Ovary (tissue), 9 donors: ENCODE results near the gene GPR3. TPM values are rescaled to one million over a fixed set of nuclear protein-coding genes. Genes with fewer than 3 reads are reported as not detected.

Source experiments
- DNase-seq, 5 donors: peaks; one replicate each; pipeline ENCODE4 v3.0.0-alpha.2; 2019 to 2020
- H3K27ac ChIP-seq, 2 donors: fragments of 200-600 bp; one replicate each; pipeline versions ENCODE4 v1.5.1 to v1.8.0; 2019 to 2022
- H3K27me3 ChIP-seq: fragments of 200-600 bp; one replicate; pipeline ENCODE4 v1.8.0; 2022
- H3K36me3 ChIP-seq: fragments of 200-600 bp; sonication (generic); one replicate; pipeline ENCODE4 v1.5.1; 2019
- H3K4me1 ChIP-seq: one replicate; pipeline ENCODE4 v1.8.1; 2013; ENCODE audit warnings: mild to moderate bottlenecking, moderate library complexity; ENCODE audit not compliant: insufficient read depth
- H3K4me3 ChIP-seq: fragments of 200-600 bp; sonication (generic); one replicate; pipeline ENCODE4 v1.5.1; 2017
- H3K9me3 ChIP-seq, 2 donors: fragments of 200-600 bp in 1 of 2; sonication (generic) in 1 of 2; one replicate each; pipeline versions ENCODE4 v1.5.1 to v1.8.1; 2013 to 2019; ENCODE audit warnings: mild to moderate bottlenecking in 1 of 2, moderate library complexity in 1 of 2
- CTCF ChIP-seq, 3 donors: fragments of 450-650 bp in 2 of 3; fragments of 200-600 bp in 1 of 3; IDR thresholded peaks; one replicate each; pipeline versions ENCODE4 v1.5.1 to v1.8.0; 2016 to 2022; ENCODE audit warnings: antibody characterized with exemption in 3 of 3, mild to moderate bottlenecking in 1 of 3
- EP300 ChIP-seq: sonication (generic); formaldehyde crosslinking; IDR thresholded peaks from one replicate; pipeline ENCODE4 v1.6.1; 2017; ENCODE audit warnings: antibody characterized with exemption
- POLR2A ChIP-seq: fragments of 450-650 bp; IDR thresholded peaks from one replicate; pipeline ENCODE4 v1.6.1; 2017; ENCODE audit warnings: antibody characterized with exemption, mild to moderate bottlenecking, moderate library complexity
- WGBS, 3 donors: extraction: QIAGEN DNeasy Blood & Tissue Kit in 1 of 3; methylation state at CpG; one replicate each; pipeline versions ENCODE4 v1.1.5 to v1.1.7; 2013 to 2017; 5-methylcytosine and 5-hydroxymethylcytosine counted together
- intact Hi-C, 4 donors: fragments of 100-400 bp; cut with DNase I; formaldehyde crosslinking; loops; one replicate each; pipeline versions ENCODE4 v1.11.0 to v1.15.1; 2022 to 2023
- polyA plus RNA-seq, 2 donors: library from polyadenylated mRNA; stranded (reverse); fragments of 200-250 nt in 1 of 2; fragments of 350-450 nt in 1 of 2; fragmentation: Illumina TruSeq in 1 of 2; extraction: RNeasy Lipid Tissue Mini Kit (QIAGEN cat#74804) in 1 of 2; gene quantifications; one replicate each; pipeline ENCODE4 v1.2.3, GENCODE V29; 2013 to 2014
- total RNA-seq, 7 donors: library from RNA; depleted of rRNA in 2 of 7; stranded (reverse); fragments of >200 nt in 2 of 7; fragmentation: NEBNext Ultra II Directional in 3 of 7; extraction: Animal tissue kit (Norgen Biotek cat#: 25700) in 3 of 7; gene quantifications; one replicate each; pipeline versions ENCODE4 v1.1.0 to v1.2.4, GENCODE V29; 2016 to 2023
- donor health status: DM: no; HTN: no; CAD: no; lungs with moderate emphysema.
- donor health status: DM: no; HTN: no; CAD: no.
- donor health status: Bipolar disorder and iron deficiency.
- donor health status: DM: yes; HTN: yes; CAD: no.
- donor health status: DM: no; HTN: no; CAD: no.
- donor health status: DM: yes; HTN: yes; CAD: no.

GPR3 gene
- total and polyA plus RNA-seq, 9 donors, result 0.12 to 0.87 (median 0.30) TPM; not detected in 1

DNA sequence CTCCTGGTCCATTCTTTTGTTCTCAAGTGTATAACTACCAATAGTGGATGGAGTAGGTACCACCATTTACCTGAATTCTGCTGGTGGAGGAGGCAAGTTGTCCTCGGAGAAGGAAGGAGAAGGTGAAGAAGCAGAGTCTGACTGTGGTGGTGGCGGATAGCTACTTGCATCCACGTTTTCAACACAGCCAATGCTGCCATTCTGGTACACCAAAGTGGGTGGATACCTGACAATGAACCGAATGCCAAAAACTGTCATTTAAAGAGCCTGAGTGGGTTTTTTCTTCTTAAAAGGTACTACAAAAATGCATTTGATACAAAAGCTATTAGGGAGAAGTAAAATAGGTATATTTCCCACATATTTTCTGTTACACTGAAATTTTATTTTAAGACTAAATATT, 20.1 kb downstream of the GPR3 start:
- WGBS, 3 donors, result 86 to 88% (median 87%) methylated on average over 4 of the region's 4 CpGs
- DNase-seq, result no peak
- Histone ChIP-seq H3K4me1 (no peaks in the 10 kb centered on the region), H3K4me3 (no peak overlapping the region), H3K27me3 (no peaks in the 10 kb centered on the region), H3K9me3 (no peaks in the 10 kb centered on the region), H3K36me3 (no peaks in the 10 kb centered on the region), H3K27ac (no peak overlapping the region)
- TF ChIP-seq EP300 (no peak), POLR2A (no peak), CTCF (IDR thresholded peaks at IDR 0.05) (no peak)
- intact Hi-C loops, result no loop called here

DNA sequence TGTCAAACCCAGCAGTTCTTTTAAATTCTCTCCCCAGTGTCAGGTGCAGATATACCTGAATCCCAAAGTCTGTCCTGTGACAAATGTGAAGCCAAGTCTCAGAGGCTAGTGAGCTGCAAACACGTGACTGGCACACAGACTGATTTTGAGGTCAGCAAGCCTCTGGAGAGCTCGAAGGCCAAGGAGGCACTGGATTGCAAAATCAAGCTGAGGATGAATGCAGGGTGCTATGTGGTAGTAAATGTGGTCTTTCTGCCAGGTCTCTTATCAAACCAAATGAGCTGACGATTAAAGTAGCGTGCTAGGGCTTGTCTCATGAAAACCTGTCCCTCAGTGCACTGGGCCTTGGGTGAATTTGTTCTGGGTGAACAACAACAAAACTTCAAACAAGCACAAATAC, 20.6 kb downstream of the GPR3 start:
- Histone ChIP-seq H3K4me3 (no peak overlapping the region), H3K27ac (no peak overlapping the region), H3K36me3 (no peaks in the 10 kb centered on the region), H3K9me3 (no peaks in the 10 kb centered on the region), H3K4me1 (no peaks in the 10 kb centered on the region), H3K27me3 (no peaks in the 10 kb centered on the region)
- TF ChIP-seq POLR2A, result no peak
- no peak for TF ChIP-seq EP300
- no peak for TF ChIP-seq CTCF (IDR thresholded peaks at IDR 0.05)
- no peak for DNase-seq
- whole genome bisulfite sequencing, 3 donors, result 70 to 78% (median 76%) methylated on average over 4 of the region's 4 CpGs
- intact Hi-C loops, result no loop called here

DNA sequence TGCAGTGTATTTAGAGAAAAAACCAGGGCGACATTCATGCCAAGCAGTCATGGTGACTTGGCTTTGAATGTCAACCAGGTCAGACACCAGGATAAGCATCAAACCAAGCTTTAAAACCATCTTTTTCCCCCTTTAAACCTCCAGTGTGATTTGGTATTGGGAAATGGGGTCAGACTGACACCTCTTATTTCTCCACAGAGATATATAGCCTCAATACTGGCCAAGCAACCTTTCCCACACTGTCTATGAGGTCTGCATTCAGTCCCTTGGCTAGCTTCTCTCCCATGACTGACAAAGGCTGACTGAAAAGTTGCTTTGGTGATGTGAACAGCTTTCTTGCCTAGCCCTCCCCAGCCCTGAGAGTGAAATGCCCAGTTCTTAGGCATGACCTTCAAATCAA, 21.7 kb downstream of the GPR3 start:
- Histone ChIP-seq H3K27ac (no peak overlapping the region), H3K27me3 (no peaks in the 10 kb centered on the region), H3K9me3 (no peaks in the 10 kb centered on the region), H3K4me1 (peaks cover 1% of the 10 kb centered on the region), H3K36me3 (no peaks in the 10 kb centered on the region), H3K4me3 (no peak overlapping the region)
- no peak for DNase-seq
- intact Hi-C loops, result no loop called here
- WGBS, 3 donors, result 93 to 97% (median 96%) methylated on average over 1 of the region's 1 CpG
- TF ChIP-seq POLR2A (no peak), EP300 (no peak), CTCF (IDR thresholded peaks at IDR 0.05) (no peak)

GRCh38 chr1:27416387-27417111, 24.1 kb downstream of the GPR3 start:
- no peaks in the 10 kb centered on the region for H3K27me3 ChIP-seq
- WGBS, 3 donors, result 81 to 91% (median 86%) methylated on average over 3 of the region's 3 CpGs
- H3K27ac ChIP-seq, result no peak overlapping the region
- no peak for TF ChIP-seq CTCF (IDR thresholded peaks at IDR 0.05)
- TF ChIP-seq EP300, result no peak
- TF ChIP-seq POLR2A, result no peak
- intact Hi-C loops, result loop anchor here in 1 of 4 donors (5.0 kb wide), 1 partner anchor 186 kb away; the partner anchor contains the start of gene AHDC1
- no peaks in the 10 kb centered on the region for H3K36me3 ChIP-seq
- H3K4me3 ChIP-seq, result no peak overlapping the region
- no peaks in the 10 kb centered on the region for H3K9me3 ChIP-seq
- peaks cover 1% of the 10 kb centered on the region for H3K4me1 ChIP-seq
- no peak for DNase-seq
